IMR-90 (cell line): ENCODE results near the gene ABHD12. TPM values are rescaled to one million over a fixed set of nuclear protein-coding genes. Genes with fewer than 3 reads are reported as not detected.

Source experiments
- ATAC-seq: fragments of 200-7000 bp; cut with Tn5 transposase; 2 replicates; pipeline ENCODE4 v1.9.1; 2020; ENCODE audit warnings: low read depth, mild to moderate bottlenecking, moderate library complexity
- BruUV-seq: library from RNA; stranded (reverse); fragments of 400-500 nt; replicated peaks from 2 replicates; lab custom pipeline; 2021; lab: Mats Ljungman, UMichigan
- CTCF ChIA-PET: fragments of 300-600 bp; formaldehyde crosslinking; extraction: SDS; loops from one replicate; lab custom pipeline; 2021; ENCODE audit warnings: antibody characterized with exemption; lab: Yijun Ruan, JAX
- POLR2A ChIA-PET: fragments of 300-600 bp; sonication (Branson Sonifier 250); formaldehyde crosslinking; loops from one replicate; lab custom pipeline; 2022; ENCODE audit warnings: antibody characterized with exemption; ENCODE audit not compliant: unreplicated experiment; lab: Charles Lee
- DNase-seq: peaks from one replicate; pipeline ENCODE4 v3.0.0; 2013
- H2AFZ ChIP-seq: replicated peaks from 2 replicates; pipeline ENCODE3; 2013; ENCODE audit warnings: low read length, mild to moderate bottlenecking; ENCODE audit not compliant: poor library complexity
- H2AK5ac ChIP-seq: 2 replicates; pipeline ENCODE4 v1.6.1; 2013; ENCODE audit warnings: low read depth, low read length, inconsistent platforms
- H2AK9ac ChIP-seq: replicated peaks from 2 replicates; pipeline ENCODE3; 2013; ENCODE audit warnings: mild to moderate bottlenecking, low read depth, low read length, moderate library complexity; ENCODE audit not compliant: poor library complexity
- H2BK120ac ChIP-seq: 2 replicates; pipeline ENCODE4 v1.6.1; 2013; ENCODE audit warnings: low read depth, low read length, inconsistent platforms
- H2BK15ac ChIP-seq: 3 replicates; pipeline ENCODE4 v1.6.1; 2013; ENCODE audit warnings: low read depth, low read length, inconsistent platforms
- H2BK20ac ChIP-seq: 2 replicates; pipeline ENCODE4 v1.6.1; 2013; ENCODE audit warnings: low read depth, mild to moderate bottlenecking, inconsistent platforms, low read length, moderate library complexity
- H2BK5ac ChIP-seq: 2 replicates; pipeline ENCODE4 v1.6.1; 2013; ENCODE audit warnings: mild to moderate bottlenecking, low read depth, low read length, inconsistent platforms; ENCODE audit not compliant: poor library complexity, severe bottlenecking
- H3K14ac ChIP-seq: replicated peaks from 2 replicates; pipeline ENCODE4 v1.6.1; 2013; ENCODE audit warnings: low read depth, low read length, inconsistent platforms
- H3K18ac ChIP-seq: 2 replicates; pipeline ENCODE4 v1.6.1; 2013; ENCODE audit warnings: low read depth, low read length, control low read depth
- H3K23ac ChIP-seq: 2 replicates; pipeline ENCODE4 v1.6.1; 2013; ENCODE audit warnings: low read depth, low read length, inconsistent platforms
- H3K27ac ChIP-seq: 2 replicates; pipeline ENCODE4 v1.5.1; 2013; ENCODE audit warnings: mild to moderate bottlenecking, control low read depth, low read length; ENCODE audit not compliant: insufficient read depth
- H3K27me3 ChIP-seq: 2 replicates; pipeline ENCODE4 v1.6.1; 2013; ENCODE audit warnings: low read length; ENCODE audit not compliant: control insufficient read depth, insufficient read depth
- H3K36me3 ChIP-seq: 2 replicates; pipeline ENCODE4 v1.6.1; 2013; ENCODE audit warnings: low read length, mixed read lengths; ENCODE audit not compliant: control insufficient read depth, insufficient read depth
- H3K4ac ChIP-seq: 2 replicates; pipeline ENCODE4 v1.6.1; 2013; ENCODE audit warnings: low read depth, low read length, inconsistent platforms
- H3K4me1 ChIP-seq: 2 replicates; pipeline ENCODE4 v1.6.1; 2013; ENCODE audit warnings: low read length, mixed read lengths; ENCODE audit not compliant: control insufficient read depth, insufficient read depth
- H3K4me2 ChIP-seq: 2 replicates; pipeline ENCODE4 v1.6.1; 2013; ENCODE audit warnings: low read depth, mild to moderate bottlenecking, control low read depth, low read length, moderate library complexity
- H3K4me3 ChIP-seq: 2 replicates; pipeline ENCODE4 v1.5.1; 2013; ENCODE audit warnings: low read depth, mild to moderate bottlenecking, control low read depth, low read length, moderate library complexity; ENCODE audit not compliant: insufficient read depth
- H3K56ac ChIP-seq: 2 replicates; pipeline ENCODE4 v1.6.1; 2013; ENCODE audit warnings: low read length, inconsistent platforms; ENCODE audit not compliant: insufficient read depth; ENCODE audit errors: extremely low read depth
- H3K79me1 ChIP-seq, 2 experiments: 2 replicates each; pipeline ENCODE4 v1.6.1; 2013; ENCODE audit warnings: low read length in 2 of 2, inconsistent platforms in 1 of 2, low read depth in 1 of 2
- H3K9ac ChIP-seq: 2 replicates; pipeline ENCODE4 v1.6.1; 2013; ENCODE audit warnings: low read depth, low read length, control low read depth
- H3K9me1 ChIP-seq: 2 replicates; pipeline ENCODE4 v1.6.1; 2013; ENCODE audit warnings: low read length, inconsistent platforms; ENCODE audit not compliant: insufficient read depth
- H3K9me3 ChIP-seq: 2 replicates; pipeline ENCODE4 v1.6.1; 2013; ENCODE audit warnings: low read length; ENCODE audit not compliant: control insufficient read depth, insufficient read depth
- H4K20me1 ChIP-seq: 2 replicates; pipeline ENCODE4 v1.6.1; 2013; ENCODE audit warnings: low read length, inconsistent platforms; ENCODE audit not compliant: insufficient read depth
- H4K5ac ChIP-seq: 2 replicates; pipeline ENCODE4 v1.6.1; 2013; ENCODE audit warnings: mild to moderate bottlenecking, low read depth, low read length, control low read depth
- H4K8ac ChIP-seq, 2 experiments: 2 replicates each; pipeline ENCODE4 v1.6.1; 2013; ENCODE audit warnings: low read depth in 2 of 2, low read length in 2 of 2, control low read depth in 1 of 2, inconsistent platforms in 1 of 2
- H4K91ac ChIP-seq: 2 replicates; pipeline ENCODE4 v1.6.1; 2013; ENCODE audit warnings: low read depth, low read length, inconsistent platforms; ENCODE audit not compliant: insufficient read depth
- BHLHE40 ChIP-seq: fragments of 150-350 bp; IDR thresholded peaks from 2 replicates; pipeline ENCODE4 v1.6.1; 2016; ENCODE audit warnings: mild to moderate bottlenecking, low read depth, low read length
- CEBPB ChIP-seq: IDR thresholded peaks from 2 replicates; pipeline ENCODE4 v1.6.1; 2012; ENCODE audit warnings: low read depth, low read length, improper control_type of control experiment
- CHD1 ChIP-seq: IDR thresholded peaks from 2 replicates; pipeline ENCODE4 v1.6.1; 2012; ENCODE audit warnings: low read depth, low read length, improper control_type of control experiment
- FOS ChIP-seq: fragments of 150-350 bp; IDR thresholded peaks from 2 replicates; pipeline ENCODE4 v1.6.1; 2016; ENCODE audit warnings: low read depth, low read length
- MAFK ChIP-seq: IDR thresholded peaks from 2 replicates; pipeline ENCODE4 v1.6.1; 2012; ENCODE audit warnings: low read depth, low read length, improper control_type of control experiment
- MAZ ChIP-seq: IDR thresholded peaks from 2 replicates; pipeline ENCODE4 v1.6.1; 2012; ENCODE audit warnings: low read depth, mild to moderate bottlenecking, low read length, improper control_type of control experiment, moderate library complexity, borderline replicate concordance
- MXI1 ChIP-seq: IDR thresholded peaks from 2 replicates; pipeline ENCODE4 v1.6.1; 2012; ENCODE audit warnings: low read depth, mild to moderate bottlenecking, low read length, moderate library complexity, borderline replicate concordance
- NFE2L2 ChIP-seq: fragments of 150-350 bp; IDR thresholded peaks from 2 replicates; pipeline ENCODE4 v1.6.1; 2016; ENCODE audit warnings: low read depth, mild to moderate bottlenecking, low read length
- RCOR1 ChIP-seq: IDR thresholded peaks from 2 replicates; pipeline ENCODE4 v1.6.1; 2012; ENCODE audit warnings: mild to moderate bottlenecking, low read length, improper control_type of control experiment; ENCODE audit not compliant: insufficient replicate concordance
- RFX5 ChIP-seq: IDR thresholded peaks from 2 replicates; pipeline ENCODE4 v1.8.0; 2012; ENCODE audit warnings: low read depth, mild to moderate bottlenecking, low read length, moderate library complexity
- SMC3 ChIP-seq: fragments of 150-350 bp; IDR thresholded peaks from 2 replicates; pipeline ENCODE4 v1.6.1; 2016; ENCODE audit warnings: low read depth, mild to moderate bottlenecking, antibody characterized with exemption, low read length, moderate library complexity
- USF2 ChIP-seq: fragments of 150-350 bp; IDR thresholded peaks from 2 replicates; pipeline ENCODE4 v1.6.1; 2017; ENCODE audit warnings: mild to moderate bottlenecking, antibody characterized with exemption, low read length, low read depth
- WGBS, 2 experiments: methylation state at CpG; one replicate each; pipeline versions ENCODE4 v1.1.5 to v1.1.7; 2013; ENCODE audit warnings: missing lambda C conversion rate in 2 of 2; ENCODE audit not compliant: insufficient read length in 1 of 2; ENCODE audit errors: extremely low coverage in 2 of 2; 5-methylcytosine and 5-hydroxymethylcytosine counted together
- dilution Hi-C: fragments of 300-500 bp; cut with HindIII; formaldehyde crosslinking; loops from one replicate; pipeline ENCODE4 v1.14.3; 2018; ENCODE audit warnings: low sequenced_read_pairs; ENCODE audit not compliant: unreplicated experiment
- in situ Hi-C: fragments of 300-500 bp; cut with MboI; formaldehyde crosslinking; loops from 3 replicates; pipeline ENCODE4 v1.14.3; 2019; ENCODE audit warnings: low sequenced_read_pairs, inconsistent platforms, mixed read lengths
- intact Hi-C: fragments of 100-400 bp; cut with micrococcal nuclease; formaldehyde crosslinking; loops from 2 replicates; pipeline ENCODE4 v1.10.0; 2022
- polyA plus RNA-seq, 3 experiments: library from polyadenylated mRNA; depleted of rRNA; stranded (reverse); fragments of >200 nt; gene quantifications; 2 replicates each; pipeline ENCODE4 v1.2.3, GENCODE V29; 2012; ENCODE audit warnings: low replicate concordance in 1 of 3
- total RNA-seq: library from RNA; depleted of rRNA; stranded (reverse); fragments of >200 nt; gene quantifications from 2 replicates; pipeline ENCODE4 v1.2.3, GENCODE V29; 2012
- TF ChIP-seq, protein P1 (sequence below): conservative IDR thresholded peaks from 2 replicates; pipeline ENCODE4 v1.5.1; 2012; ENCODE audit warnings: mild to moderate bottlenecking, low read depth, low read length, improper control_type of control experiment

The ABHD12 gene
- total and polyA plus RNA-seq, 2 of the 4 experiments (the other 2 are of a cell fraction), result 80.7 to 108 TPM

GRCh38 chr20:25309395-25310267, 81.0 kb downstream of the ABHD12 start:
- peak overlapping the region; percentile 27; the same call in 2 of the 3 replicates for H2BK15ac ChIP-seq
- H3K27ac ChIP-seq, result peak overlapping the region; percentile 94
- peak overlapping the region; percentile 61 for H4K5ac ChIP-seq
- no TSS peak for BruUV-seq
- H3K4me1 ChIP-seq, result peaks cover 27% of the 10 kb centered on the region
- H4K20me1 ChIP-seq, result no peaks in the 10 kb centered on the region
- no peaks in the 10 kb centered on the region; the same call in none of the 2 replicates for H3K36me3 ChIP-seq
- peak overlapping the region; percentile 99 for H2BK120ac ChIP-seq
- peak overlapping the region; percentile 62; the same call in 1 of the 2 replicates for H3K56ac ChIP-seq
- peak; percentile 62 for ATAC-seq
- peak overlapping the region; percentile 11 for H3K9ac ChIP-seq
- H2AK5ac ChIP-seq, result peak overlapping the region; percentile 95
- DNase-seq, result peak; percentile 80
- H3K14ac ChIP-seq, result peak overlapping the region; percentile 96
- dilution Hi-C loops (no loop called here), in situ Hi-C loops (loop anchor here (25.0 kb wide), 2 partner anchors 228 to 378 kb away; partner anchors contain the start of gene ZNF337), intact Hi-C loops (loop anchor here (1.0 to 2.0 kb wide), 2 partner anchors 81 to 90 kb away; partner anchors contain the start of gene ABHD12)
- H3K9me3 ChIP-seq, result no peaks in the 10 kb centered on the region
- H4K8ac ChIP-seq, result peak overlapping the region; percentile 31 to 92
- H3K4me2 ChIP-seq, result peak overlapping the region; percentile 37
- POLR2A ChIA-PET, result interaction anchor here (1.0 kb wide), 1 partner anchor 43 kb away, joined by 3 read pairs; no protein-coding TSS in a partner anchor
- peaks cover 20% of the 10 kb centered on the region for H3K9me1 ChIP-seq
- H3K4ac ChIP-seq, result peak overlapping the region; percentile 100
- H2AFZ ChIP-seq, result peak overlapping the region; percentile 27
- peak overlapping the region; percentile 51 for H3K18ac ChIP-seq
- H3K23ac ChIP-seq, result peak overlapping the region; percentile 91
- peak overlapping the region; percentile 97 for H2BK5ac ChIP-seq
- WGBS, 2 experiments, result no CpG with 5 or more reads among the region's 18 CpGs
- H2BK20ac ChIP-seq, result peak overlapping the region; percentile 94
- no peaks in the 10 kb centered on the region for H3K27me3 ChIP-seq
- peaks cover 6 to 42% of the 10 kb centered on the region in 2 experiments for H3K79me1 ChIP-seq
- H2AK9ac ChIP-seq, result peak overlapping the region; percentile 93
- peak overlapping the region; percentile 100 for H4K91ac ChIP-seq
- CTCF ChIA-PET, result interaction anchor here (0.5 to 0.6 kb wide), 3 partner anchors 38 to 137 kb away, joined by 3 to 6 read pairs (median 3); no protein-coding TSS in a partner anchor
- H3K4me3 ChIP-seq, result no peak overlapping the region
- peak; percentile 37; the same call in 1 of the 2 replicates for TF ChIP-seq MAZ
- TF ChIP-seq MAFK, result peak; percentile 21; the same call in 1 of the 2 replicates
- no peak for TF ChIP-seq CHD1
- TF ChIP-seq FOS, result peak; percentile 36; the same call in 1 of the 2 replicates
- no peak for TF ChIP-seq RFX5
- peak; percentile 53 for TF ChIP-seq BHLHE40
- TF ChIP-seq NFE2L2, result no peak
- TF ChIP-seq, protein P1, sequence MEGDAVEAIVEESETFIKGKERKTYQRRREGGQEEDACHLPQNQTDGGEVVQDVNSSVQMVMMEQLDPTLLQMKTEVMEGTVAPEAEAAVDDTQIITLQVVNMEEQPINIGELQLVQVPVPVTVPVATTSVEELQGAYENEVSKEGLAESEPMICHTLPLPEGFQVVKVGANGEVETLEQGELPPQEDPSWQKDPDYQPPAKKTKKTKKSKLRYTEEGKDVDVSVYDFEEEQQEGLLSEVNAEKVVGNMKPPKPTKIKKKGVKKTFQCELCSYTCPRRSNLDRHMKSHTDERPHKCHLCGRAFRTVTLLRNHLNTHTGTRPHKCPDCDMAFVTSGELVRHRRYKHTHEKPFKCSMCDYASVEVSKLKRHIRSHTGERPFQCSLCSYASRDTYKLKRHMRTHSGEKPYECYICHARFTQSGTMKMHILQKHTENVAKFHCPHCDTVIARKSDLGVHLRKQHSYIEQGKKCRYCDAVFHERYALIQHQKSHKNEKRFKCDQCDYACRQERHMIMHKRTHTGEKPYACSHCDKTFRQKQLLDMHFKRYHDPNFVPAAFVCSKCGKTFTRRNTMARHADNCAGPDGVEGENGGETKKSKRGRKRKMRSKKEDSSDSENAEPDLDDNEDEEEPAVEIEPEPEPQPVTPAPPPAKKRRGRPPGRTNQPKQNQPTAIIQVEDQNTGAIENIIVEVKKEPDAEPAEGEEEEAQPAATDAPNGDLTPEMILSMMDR, result no peak
- 0 out of 2 replicates have a peak, but pooled peaks have one; percentile 1 for TF ChIP-seq SMC3
- TF ChIP-seq RCOR1, result no peak
- TF ChIP-seq USF2, result no peak
- peak; percentile 17; the same call in 1 of the 2 replicates for TF ChIP-seq CEBPB
- peak; percentile 40; the same call in 1 of the 2 replicates for TF ChIP-seq MXI1
